ENCODE results near the gene TCERG1L. TPM values are rescaled to one million over a fixed set of nuclear protein-coding genes. Genes with fewer than 3 reads are reported as not detected.

The TCERG1L gene
- total RNA-seq, 4 donors from 2014 or later = not detected

DNA sequence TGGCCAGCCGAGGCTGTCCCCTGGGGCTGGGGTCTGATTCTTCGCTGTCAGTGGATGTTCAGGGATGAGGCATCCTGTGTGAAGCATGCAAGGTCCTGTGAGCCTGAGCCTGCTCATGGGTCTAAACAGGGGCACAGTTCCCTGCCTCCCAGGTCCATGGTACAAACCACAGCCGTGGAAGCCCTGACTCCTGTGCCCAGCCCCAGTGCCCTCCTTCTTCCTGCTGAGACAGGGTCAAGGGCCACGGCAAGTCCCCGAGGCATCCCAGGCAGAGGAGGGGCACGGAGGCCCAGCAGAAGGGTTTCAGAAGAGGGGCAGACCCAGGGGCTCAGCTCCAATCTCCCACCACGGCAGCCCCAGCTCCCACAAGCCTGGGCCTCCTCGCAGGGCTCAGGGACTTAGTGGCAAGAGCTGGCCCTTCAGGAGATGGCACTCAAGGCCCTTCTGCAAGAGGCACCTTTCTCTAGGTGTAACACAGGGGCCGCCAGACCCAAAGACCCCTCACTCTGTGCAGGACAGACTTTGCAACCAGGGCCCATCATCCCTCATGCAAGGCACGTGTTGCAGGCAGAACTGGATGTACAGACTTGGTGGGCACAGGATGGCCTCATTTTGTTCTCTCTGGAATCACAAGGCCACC lies 248.8 kb downstream of the TCERG1L start:
- TF ChIP-seq, protein P1, sequence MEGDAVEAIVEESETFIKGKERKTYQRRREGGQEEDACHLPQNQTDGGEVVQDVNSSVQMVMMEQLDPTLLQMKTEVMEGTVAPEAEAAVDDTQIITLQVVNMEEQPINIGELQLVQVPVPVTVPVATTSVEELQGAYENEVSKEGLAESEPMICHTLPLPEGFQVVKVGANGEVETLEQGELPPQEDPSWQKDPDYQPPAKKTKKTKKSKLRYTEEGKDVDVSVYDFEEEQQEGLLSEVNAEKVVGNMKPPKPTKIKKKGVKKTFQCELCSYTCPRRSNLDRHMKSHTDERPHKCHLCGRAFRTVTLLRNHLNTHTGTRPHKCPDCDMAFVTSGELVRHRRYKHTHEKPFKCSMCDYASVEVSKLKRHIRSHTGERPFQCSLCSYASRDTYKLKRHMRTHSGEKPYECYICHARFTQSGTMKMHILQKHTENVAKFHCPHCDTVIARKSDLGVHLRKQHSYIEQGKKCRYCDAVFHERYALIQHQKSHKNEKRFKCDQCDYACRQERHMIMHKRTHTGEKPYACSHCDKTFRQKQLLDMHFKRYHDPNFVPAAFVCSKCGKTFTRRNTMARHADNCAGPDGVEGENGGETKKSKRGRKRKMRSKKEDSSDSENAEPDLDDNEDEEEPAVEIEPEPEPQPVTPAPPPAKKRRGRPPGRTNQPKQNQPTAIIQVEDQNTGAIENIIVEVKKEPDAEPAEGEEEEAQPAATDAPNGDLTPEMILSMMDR (IDR thresholded peaks at IDR 0.05; ENCODE audit: low read depth) = no peak

DNA sequence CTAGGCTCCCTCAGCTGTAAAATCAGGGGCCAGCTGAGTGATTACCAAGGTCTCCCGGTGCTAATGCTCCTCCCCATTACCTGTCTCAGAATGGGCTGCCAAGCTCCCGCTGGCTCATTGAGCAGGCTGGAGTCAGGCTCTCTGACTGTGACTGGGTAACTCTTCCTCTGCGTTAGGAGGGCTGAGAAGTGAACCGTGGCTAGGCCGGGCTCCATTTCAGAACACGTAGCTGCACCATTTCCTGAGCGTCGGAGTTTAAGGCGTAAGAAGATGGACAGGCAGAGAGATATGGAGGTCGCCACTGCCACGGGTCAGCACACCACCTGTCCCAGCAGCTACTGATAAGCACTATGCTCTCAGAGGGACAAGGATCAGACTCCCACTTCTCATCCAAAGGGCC lies 250.3 kb downstream of the TCERG1L start:
- TF ChIP-seq, protein P1 (IDR thresholded peaks at IDR 0.05; ENCODE audit: low read depth) = no peak

DNA sequence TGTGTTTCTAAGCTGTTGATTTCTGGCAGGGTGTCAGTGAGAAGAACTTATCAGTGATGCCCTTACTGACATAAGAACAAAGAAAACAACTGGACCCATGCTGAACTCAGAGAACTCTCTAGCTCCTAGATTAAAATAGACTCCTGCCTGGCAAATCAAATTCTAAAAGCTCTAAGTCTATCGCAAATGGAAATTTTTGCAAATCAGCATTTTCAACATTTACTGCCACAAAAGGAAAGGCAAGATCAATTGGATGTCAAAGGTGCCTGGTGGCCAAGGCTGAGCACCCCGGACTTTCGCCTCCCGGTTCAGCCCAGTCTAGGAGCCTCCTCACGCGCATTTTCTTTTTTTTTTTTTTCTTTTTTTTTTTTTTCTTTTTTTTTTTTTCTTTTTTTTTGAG lies 251.6 kb downstream of the TCERG1L start:
- TF ChIP-seq, protein P1 (IDR thresholded peaks at IDR 0.05; ENCODE audit: low read depth) = no peak

DNA sequence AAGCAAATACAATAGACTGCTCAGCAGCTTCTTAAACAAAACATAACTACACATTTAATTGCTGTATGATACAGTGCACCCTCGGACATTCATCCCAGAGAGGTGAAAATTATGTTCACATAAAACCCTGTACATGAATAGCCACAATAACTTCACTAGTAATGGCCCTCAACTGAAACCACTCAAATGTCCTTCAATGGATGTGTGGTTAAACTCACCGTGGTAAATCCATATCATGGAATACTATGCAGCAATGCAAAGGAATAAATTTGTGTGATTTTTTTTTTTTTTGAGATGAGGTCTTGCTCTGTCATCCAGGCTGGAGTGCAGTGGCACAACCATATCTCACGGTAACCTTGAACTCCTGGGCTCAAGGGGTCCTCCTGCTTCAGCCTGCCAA lies 252.7 kb downstream of the TCERG1L start:
- TF ChIP-seq, protein P1 (IDR thresholded peaks at IDR 0.05; ENCODE audit: low read depth) = no peak

DNA sequence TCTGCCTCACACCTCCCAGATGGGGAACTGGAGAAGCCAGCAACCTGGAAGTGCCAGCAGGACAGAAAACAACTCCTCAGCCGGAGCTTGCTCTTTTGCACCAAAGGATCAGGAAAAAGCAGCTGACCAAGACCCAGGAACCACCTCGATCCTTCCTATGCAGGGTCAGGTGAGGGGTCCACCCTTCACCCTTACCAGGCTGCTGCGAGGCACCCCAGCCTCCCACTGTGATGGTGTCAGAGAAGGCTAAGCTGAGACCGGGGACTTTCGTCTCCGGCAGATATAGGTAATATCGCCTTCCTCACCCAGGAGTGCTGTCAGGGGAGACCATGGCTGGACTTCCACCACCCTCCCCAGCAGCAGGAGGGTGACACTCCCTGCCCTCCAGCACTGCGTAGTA lies 254.7 kb downstream of the TCERG1L start:
- TF ChIP-seq, protein P1 (IDR thresholded peaks at IDR 0.05; ENCODE audit: low read depth) = no peak

DNA sequence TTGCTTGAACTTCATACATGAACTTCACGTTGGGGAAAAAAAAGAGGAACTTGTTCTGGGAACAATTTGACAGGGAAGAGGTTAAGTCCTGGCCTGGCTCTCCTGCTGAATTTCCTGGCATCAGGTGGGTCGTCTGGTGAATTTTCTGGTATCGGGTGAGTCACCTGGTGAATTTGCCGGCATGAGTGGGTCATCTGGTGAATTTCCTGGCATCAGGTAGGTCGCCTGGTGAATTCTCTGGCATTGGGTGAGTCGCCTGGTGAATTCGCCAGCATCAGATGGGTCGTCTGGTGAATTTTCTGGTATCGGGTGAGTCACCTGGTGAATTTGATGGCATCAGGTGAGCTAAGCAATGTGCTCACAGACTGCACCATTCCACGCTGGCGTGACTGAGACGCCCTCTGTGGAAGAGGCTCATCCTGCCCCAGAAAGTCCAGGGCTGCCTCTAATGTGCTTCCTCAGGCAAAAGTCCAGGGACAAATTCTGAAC lies 255.4 kb downstream of the TCERG1L start:
- TF ChIP-seq, protein P1 (IDR thresholded peaks at IDR 0.05; ENCODE audit: low read depth) = no peak

DNA sequence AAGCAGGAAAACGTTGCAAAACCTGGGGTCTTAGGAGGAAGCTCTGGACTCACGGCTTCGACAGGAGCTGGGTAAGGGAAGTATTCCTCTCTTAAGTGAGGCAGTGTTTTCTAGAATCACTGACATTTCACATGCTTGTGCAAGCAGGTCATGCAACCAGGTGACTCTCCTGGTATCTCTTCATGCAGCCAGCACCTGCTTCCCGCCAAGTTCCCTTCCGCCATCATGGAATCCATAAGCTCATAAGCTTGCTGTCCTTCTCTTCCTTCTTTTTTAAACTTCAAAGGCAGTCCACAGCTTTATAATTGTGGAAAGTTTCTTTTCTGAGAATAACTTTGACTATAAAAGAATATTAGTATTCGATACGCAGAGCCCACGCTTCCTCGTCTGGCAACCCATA lies 256.1 kb downstream of the TCERG1L start:
- TF ChIP-seq, protein P1 (IDR thresholded peaks at IDR 0.05; ENCODE audit: low read depth) = no peak
